Thyroid gland (tissue), 4 donors: Measurements from ENCODE around the gene GRB10.

Experiments
- POLR2A ChIP-seq, 2 donors: fragments of 450-650 bp; IDR thresholded peaks; one replicate each; pipeline ENCODE4 v1.6.1; 2017; ENCODE audit warnings: antibody characterized with exemption in 2 of 2, mild to moderate bottlenecking in 2 of 2, moderate library complexity in 1 of 2
- TF ChIP-seq, protein P1 (sequence below), 6 experiments: fragments of 200-600 bp in 3 of 6; fragments of 450-650 bp in 3 of 6; sonication (generic) in 3 of 6; IDR thresholded peaks; one replicate each; pipeline ENCODE4 v1.5.1; 2016 to 2019; ENCODE audit warnings: antibody characterized with exemption in 6 of 6, mild to moderate bottlenecking in 2 of 6, inconsistent platforms in 1 of 6, moderate library complexity in 1 of 6

DNA sequence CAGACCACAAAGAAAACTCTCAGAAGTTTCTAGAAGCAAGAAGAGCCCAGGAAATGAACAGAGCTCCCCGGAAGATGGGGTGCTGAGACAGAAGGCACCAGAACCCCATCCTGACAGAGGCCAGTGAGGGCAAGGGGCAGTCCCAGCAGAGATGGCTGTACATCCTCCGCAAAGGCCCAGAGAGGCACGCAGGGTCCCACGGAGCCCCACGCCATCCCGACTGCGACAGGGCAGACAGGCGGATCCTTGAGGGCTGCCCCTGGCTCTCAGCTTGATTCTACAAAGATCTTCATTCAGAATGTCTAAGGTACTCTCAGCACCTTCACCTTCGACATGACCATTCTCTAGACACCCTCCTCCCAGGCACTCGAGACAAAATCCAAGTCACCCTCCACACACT, 109.6 kb downstream of the GRB10 start:
- no peak for TF ChIP-seq POLR2A (IDR thresholded peaks at IDR 0.05)
- TF ChIP-seq, protein P1, sequence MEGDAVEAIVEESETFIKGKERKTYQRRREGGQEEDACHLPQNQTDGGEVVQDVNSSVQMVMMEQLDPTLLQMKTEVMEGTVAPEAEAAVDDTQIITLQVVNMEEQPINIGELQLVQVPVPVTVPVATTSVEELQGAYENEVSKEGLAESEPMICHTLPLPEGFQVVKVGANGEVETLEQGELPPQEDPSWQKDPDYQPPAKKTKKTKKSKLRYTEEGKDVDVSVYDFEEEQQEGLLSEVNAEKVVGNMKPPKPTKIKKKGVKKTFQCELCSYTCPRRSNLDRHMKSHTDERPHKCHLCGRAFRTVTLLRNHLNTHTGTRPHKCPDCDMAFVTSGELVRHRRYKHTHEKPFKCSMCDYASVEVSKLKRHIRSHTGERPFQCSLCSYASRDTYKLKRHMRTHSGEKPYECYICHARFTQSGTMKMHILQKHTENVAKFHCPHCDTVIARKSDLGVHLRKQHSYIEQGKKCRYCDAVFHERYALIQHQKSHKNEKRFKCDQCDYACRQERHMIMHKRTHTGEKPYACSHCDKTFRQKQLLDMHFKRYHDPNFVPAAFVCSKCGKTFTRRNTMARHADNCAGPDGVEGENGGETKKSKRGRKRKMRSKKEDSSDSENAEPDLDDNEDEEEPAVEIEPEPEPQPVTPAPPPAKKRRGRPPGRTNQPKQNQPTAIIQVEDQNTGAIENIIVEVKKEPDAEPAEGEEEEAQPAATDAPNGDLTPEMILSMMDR (IDR thresholded peaks at IDR 0.05), result no peak
